Nephron progenitor cell (in vitro differentiated cells): ENCODE data around the gene DLX6.

ENCODE experiments used
- DNase-seq: peaks from one replicate; pipeline ENCODE4 v3.0.0; 2021
- H3K27ac Mint-ChIP-seq: 2 replicates; pipeline ENCODE4 v1.8.0; 2021; ENCODE audit warnings: mild to moderate bottlenecking, moderate library complexity, mixed read lengths
- H3K27me3 Mint-ChIP-seq: 2 replicates; pipeline ENCODE4 v1.8.0; 2021; ENCODE audit warnings: mild to moderate bottlenecking, low read depth, mixed read lengths; ENCODE audit not compliant: poor library complexity
- H3K36me3 Mint-ChIP-seq: 2 replicates; pipeline ENCODE4 v1.8.0; 2021; ENCODE audit warnings: low read depth, mixed read lengths
- H3K4me1 Mint-ChIP-seq: 2 replicates; pipeline ENCODE4 v1.8.0; 2021; ENCODE audit warnings: mixed read lengths
- H3K4me3 Mint-ChIP-seq: 2 replicates; pipeline ENCODE4 v1.8.0; 2021; ENCODE audit warnings: mild to moderate bottlenecking, moderate library complexity, mixed read lengths
- H3K9me3 Mint-ChIP-seq: 2 replicates; pipeline ENCODE4 v1.8.0; 2021; ENCODE audit warnings: mild to moderate bottlenecking, moderate library complexity, mixed read lengths
- CTCF ChIP-seq: fragments of 200-600 bp; sonication (generic); IDR thresholded peaks from 2 replicates; pipeline ENCODE4 v1.5.0; 2021; ENCODE audit warnings: antibody characterized with exemption

Gene DLX6

GRCh38 chr7:97006055-97006815 lies 882 bp downstream of the DLX6 start:
- peaks cover 100% of the 10 kb centered on the region for H3K27me3 Mint-ChIP-seq
- peak; percentile 74 for DNase-seq
- TF ChIP-seq CTCF, result no peak

GRCh38 chr7:97006816-97007582 lies 1.6 kb downstream of the DLX6 start:
- no peak for DNase-seq
- no peak for TF ChIP-seq CTCF
- Mint-ChIP-seq H3K27ac (no peak overlapping the region), H3K27me3 (peaks cover 100% of the 10 kb centered on the region), H3K4me3 (peak overlapping the region; percentile 72), H3K4me1 (peaks cover 14% of the 10 kb centered on the region), H3K36me3 (no peaks in the 10 kb centered on the region), H3K9me3 (peaks cover 4% of the 10 kb centered on the region)

More at GRCh38 chr7:97006055-97006815, 882 bp downstream of the DLX6 start:
- Mint-ChIP-seq H3K4me1 (peaks cover 14% of the 10 kb centered on the region), H3K4me3 (peak overlapping the region; percentile 80), H3K9me3 (peaks cover 4% of the 10 kb centered on the region), H3K36me3 (no peaks in the 10 kb centered on the region), H3K27ac (no peak overlapping the region)

GRCh38 chr7:97007583-97007861 lies 2.2 kb downstream of the DLX6 start:
- no peak for TF ChIP-seq CTCF
- H3K27ac Mint-ChIP-seq, result no peak overlapping the region
- DNase-seq, result no peak
- no peak overlapping the region for H3K4me3 Mint-ChIP-seq
- H3K27me3 Mint-ChIP-seq, result peaks cover 100% of the 10 kb centered on the region
- peaks cover 14% of the 10 kb centered on the region for H3K4me1 Mint-ChIP-seq
- no peaks in the 10 kb centered on the region for H3K36me3 Mint-ChIP-seq
- H3K9me3 Mint-ChIP-seq, result peaks cover 4% of the 10 kb centered on the region

- H3K27ac Mint-ChIP-seq, result no peak overlapping the region
- no peak for TF ChIP-seq CTCF
- H3K9me3 Mint-ChIP-seq, result peaks cover 4% of the 10 kb centered on the region
- no peaks in the 10 kb centered on the region for H3K36me3 Mint-ChIP-seq
- H3K4me1 Mint-ChIP-seq, result peaks cover 7% of the 10 kb centered on the region
- no peak for DNase-seq
- H3K4me3 Mint-ChIP-seq, result no peak overlapping the region
- peaks cover 100% of the 10 kb centered on the region for H3K27me3 Mint-ChIP-seq
Observed at GRCh38 chr7:97008275-97008917, 3.0 kb downstream of the DLX6 start.

GRCh38 chr7:97009753-97010732 lies 4.7 kb downstream of the DLX6 start:
- Mint-ChIP-seq H3K27ac (no peak overlapping the region), H3K4me1 (peaks cover 5% of the 10 kb centered on the region), H3K36me3 (no peaks in the 10 kb centered on the region), H3K9me3 (peaks cover 4% of the 10 kb centered on the region), H3K27me3 (peaks cover 100% of the 10 kb centered on the region), H3K4me3 (no peak overlapping the region)
- no peak for DNase-seq
- no peak for TF ChIP-seq CTCF
